Measurements from ENCODE around the gene TBX10. TPM values are rescaled to one million over a fixed set of nuclear protein-coding genes. Genes with fewer than 3 reads are reported as not detected.

Gene TBX10
- total RNA-seq, 2 experiments from 2014 or later = not detected

- CTCF ChIA-PET = no interaction called here
- Mint-ChIP-seq H3K36me3 (ENCODE audit: low read depth) (peaks cover 46% of the 10 kb centered on the region), H3K4me1 (ENCODE audit: low read depth) (peaks cover 24% of the 10 kb centered on the region), H3K9me3 (no peaks in the 10 kb centered on the region), H3K4me3 (no peak overlapping the region), H3K27me3 (no peaks in the 10 kb centered on the region), H3K27ac (no peak overlapping the region)
- TF ChIP-seq CTCF (IDR thresholded peaks at IDR 0.05) = no peak
- intact Hi-C loops (cut with DNase I, micrococcal nuclease) = no loop called here
- Histone ChIP-seq H3K36me3 (ENCODE audit: insufficient read depth, low read length) (peaks cover 48% of the 10 kb centered on the region), H3K27me3 (ENCODE audit: control insufficient read depth in 1 of 2, insufficient read depth in 2 of 2, low read length in 2 of 2) (peaks cover 0 to 3% of the 10 kb centered on the region in 2 experiments), H3K27ac (ENCODE audit: low read depth in 1 of 2, low read length in 2 of 2) (no peak overlapping the region), H3K4me3 (ENCODE audit: low read length) (no peak overlapping the region), H3K9me3 (ENCODE audit: control insufficient read depth in 1 of 2, insufficient read depth in 1 of 2, low read length in 2 of 2) (peaks cover 0 to 3% of the 10 kb centered on the region in 2 experiments), H3K4me1 (ENCODE audit: insufficient read depth, low read length) (peaks cover 54% of the 10 kb centered on the region)
- DNase-seq (peak in 1 of 14 experiments; percentile 20), ATAC-seq (ENCODE audit: poor library complexity) (no peak)
- POLR2A ChIA-PET = no interaction called here
Measured at GRCh38 chr11:67611165-67611564, 28.4 kb downstream of the TBX10 start.

- no peak for DNase-seq
- Mint-ChIP-seq H3K27ac (no peak overlapping the region), H3K27me3 (no peaks in the 10 kb centered on the region), H3K9me3 (no peaks in the 10 kb centered on the region), H3K36me3 (ENCODE audit: low read depth) (peaks cover 46% of the 10 kb centered on the region), H3K4me3 (peak overlapping the region; percentile 11), H3K4me1 (ENCODE audit: low read depth) (peaks cover 29% of the 10 kb centered on the region)
- peaks cover 49% of the 10 kb centered on the region for H3K4me1 ChIP-seq (ENCODE audit: insufficient read depth, low read length)
- intact Hi-C loops (cut with DNase I, micrococcal nuclease) = no loop called here
- TF ChIP-seq CTCF (IDR thresholded peaks at IDR 0.05) = no peak
- H3K4me3 ChIP-seq (ENCODE audit: low read length) = no peak overlapping the region
- ChIA-PET POLR2A (interaction anchor here (0.7 kb wide), 1 partner anchor 371 kb away, joined by 3 read pairs; no protein-coding TSS in a partner anchor), CTCF (no interaction called here)
- no peak for ATAC-seq (ENCODE audit: poor library complexity)
- H3K36me3 ChIP-seq (ENCODE audit: insufficient read depth, low read length) = peaks cover 48% of the 10 kb centered on the region
- no peak overlapping the region for H3K27ac ChIP-seq (ENCODE audit: low read depth in 1 of 2, low read length in 2 of 2)
- H3K9me3 ChIP-seq (ENCODE audit: control insufficient read depth in 1 of 2, insufficient read depth in 1 of 2, low read length in 2 of 2) = peaks cover 0 to 3% of the 10 kb centered on the region in 2 experiments
- H3K27me3 ChIP-seq (ENCODE audit: control insufficient read depth in 1 of 2, insufficient read depth in 2 of 2, low read length in 2 of 2) = peaks cover 0 to 3% of the 10 kb centered on the region in 2 experiments
Measured at GRCh38 chr11:67610302-67610868, 29.2 kb downstream of the TBX10 start.

- H3K4me3 Mint-ChIP-seq = no peak overlapping the region
- no peak for TF ChIP-seq CTCF (IDR thresholded peaks at IDR 0.05)
- POLR2A ChIA-PET = interaction anchor here (2.4 kb wide), 1 partner anchor 26 kb away, joined by 8 read pairs; the partner anchor contains the start of gene GSTP1
Measured at GRCh38 chr11:67609316-67609715, 30.2 kb downstream of the TBX10 start.

More at GRCh38 chr11:67609316-67609715, 30.2 kb downstream of the TBX10 start:
- Mint-ChIP-seq H3K9me3 (no peaks in the 10 kb centered on the region), H3K27me3 (no peaks in the 10 kb centered on the region), H3K27ac (peak overlapping the region; percentile 49), H3K4me1 (ENCODE audit: low read depth) (peaks cover 23% of the 10 kb centered on the region), H3K36me3 (ENCODE audit: low read depth) (peaks cover 46% of the 10 kb centered on the region)
- Histone ChIP-seq H3K27ac (ENCODE audit: low read depth in 1 of 2, low read length in 2 of 2) (no peak overlapping the region), H3K4me1 (ENCODE audit: insufficient read depth, low read length) (peaks cover 38% of the 10 kb centered on the region), H3K36me3 (ENCODE audit: insufficient read depth, low read length) (peaks cover 48% of the 10 kb centered on the region), H3K9me3 (ENCODE audit: control insufficient read depth in 1 of 2, insufficient read depth in 1 of 2, low read length in 2 of 2) (peaks cover 0 to 3% of the 10 kb centered on the region in 2 experiments), H3K4me3 (ENCODE audit: low read length) (no peak overlapping the region), H3K27me3 (ENCODE audit: control insufficient read depth in 1 of 2, insufficient read depth in 2 of 2, low read length in 2 of 2) (peaks cover 0 to 3% of the 10 kb centered on the region in 2 experiments)
- ATAC-seq (ENCODE audit: poor library complexity) (no peak), DNase-seq (no peak)
- intact Hi-C loops (cut with DNase I, micrococcal nuclease) = loop anchor here in 1 of 2 experiments (5.0 to 10.0 kb wide), 3 partner anchors 37 to 257 kb away; partner anchors contain the start of genes POLD4 and RAD9A
- CTCF ChIA-PET = interaction anchor here (2.0 kb wide), 1 partner anchor 20 kb away, joined by 9 read pairs; the partner anchor contains the start of gene NUDT8

Data from CD4-positive, alpha-beta T cell (primary cell).